Adrenal gland (tissue), 12 donors: ENCODE measurements around the gene RSRC2. TPM values are rescaled to one million over a fixed set of nuclear protein-coding genes. Genes with fewer than 3 reads are reported as not detected.
"Not testable (repeated sequence)": the region's sequence is repeated elsewhere in the genome, so short reads cannot be mapped to it uniquely, and the experiment has no call there.

ENCODE experiments used
- DNase-seq, 7 donors: peaks; one replicate each; pipeline ENCODE4 v3.0.0-alpha.2; 2019 to 2020
- H3K27ac ChIP-seq, 5 donors: fragments of 200-600 bp; sonication (generic) in 4 of 5; 1 replicate in 3 of 5; 2 replicates in 2 of 5; pipeline versions ENCODE4 v1.5.1 to v1.8.0; 2016 to 2020; ENCODE audit warnings: mild to moderate bottlenecking in 1 of 5
- H3K27me3 ChIP-seq: fragments of 200-600 bp; 2 replicates; pipeline ENCODE4 v1.8.0; 2021
- H3K36me3 ChIP-seq, 2 donors: fragments of 200-600 bp; replicated peaks in 1 of 2; 1 replicate in 1 of 2; 2 replicates in 1 of 2; pipeline versions ENCODE4 v1.5.1 to v1.8.0; 2018 to 2022
- H3K4me1 ChIP-seq, 2 donors: fragments of 200-600 bp; replicated peaks in 1 of 2; 1 replicate in 1 of 2; 2 replicates in 1 of 2; pipeline versions ENCODE4 v1.5.1 to v1.8.0; 2018 to 2021
- H3K4me3 ChIP-seq, 4 donors: fragments of 200-600 bp; sonication (generic) in 3 of 4; one replicate each; pipeline ENCODE4 v1.5.1; 2016 to 2018
- H3K9me3 ChIP-seq, 3 donors: fragments of 200-600 bp; sonication (generic) in 1 of 3; replicated peaks in 1 of 3; 1 replicate in 2 of 3; 2 replicates in 1 of 3; pipeline versions ENCODE4 v1.5.1 to v1.8.0; 2016 to 2021
- POLR2A ChIP-seq, 2 donors: fragments of 450-650 bp; IDR thresholded peaks; one replicate each; pipeline ENCODE4 v1.6.1; 2017; ENCODE audit warnings: antibody characterized with exemption in 2 of 2, mild to moderate bottlenecking in 2 of 2, moderate library complexity in 1 of 2
- WGBS, 4 donors: extraction: QIAGEN DNeasy Blood & Tissue Kit in 2 of 4; methylation state at CpG; one replicate each; pipeline versions ENCODE4 v1.1.5 to v1.1.7; 2013 to 2017; 5-methylcytosine and 5-hydroxymethylcytosine counted together
- intact Hi-C, 2 donors: fragments of 100-400 bp; cut with DNase I; formaldehyde crosslinking; loops; one replicate each; pipeline versions ENCODE4 v1.14.1 to v1.15.0; 2022 to 2023
- polyA plus RNA-seq, 3 donors: library from polyadenylated mRNA; stranded (reverse); fragments of 200-250 nt in 2 of 3; fragments of 350-450 nt in 1 of 3; fragmentation: Illumina TruSeq in 1 of 3; extraction: RNeasy Lipid Tissue Mini Kit (QIAGEN cat#74804) in 1 of 3; gene quantifications; one replicate each; pipeline ENCODE4 v1.2.3, GENCODE V29; 2013 to 2014
- total RNA-seq, 9 donors: library from RNA; depleted of rRNA in 4 of 9; stranded (reverse); fragments of >200 nt in 4 of 9; fragments of 120-200 nt in 1 of 9; fragmentation: NEBNext Ultra II Directional in 1 of 9; extraction: Animal tissue kit (Norgen Biotek cat#: 25700) in 1 of 9; gene quantifications; one replicate each; pipeline versions ENCODE4 v1.1.0 to v1.2.4, GENCODE V29; 2013 to 2023
- TF ChIP-seq, protein P1 (sequence below), 6 experiments: fragments of 450-650 bp in 4 of 6; fragments of 200-600 bp in 2 of 6; sonication (generic) in 1 of 6; IDR thresholded peaks; 1 replicate in 5 of 6; 2 replicates in 1 of 6; pipeline versions ENCODE4 v1.5.1 to v1.8.0; 2016 to 2021; ENCODE audit warnings: antibody characterized with exemption in 6 of 6, mild to moderate bottlenecking in 2 of 6, moderate library complexity in 1 of 6
- donor health status: healthy with polysubstance abuse.
- donor health status: Bipolar disorder and iron deficiency.
- donor health status: DM: yes; HTN: yes; CAD: no.
- donor health status: DM: no; HTN: no; CAD: no.
- donor health status: DM: no; HTN: no; CAD: no.
- donor health status: DM: yes; HTN: yes; CAD: no.

The RSRC2 gene
- total and polyA plus RNA-seq, 12 donors: 25.6 to 142 (median 64.1) TPM

DNA sequence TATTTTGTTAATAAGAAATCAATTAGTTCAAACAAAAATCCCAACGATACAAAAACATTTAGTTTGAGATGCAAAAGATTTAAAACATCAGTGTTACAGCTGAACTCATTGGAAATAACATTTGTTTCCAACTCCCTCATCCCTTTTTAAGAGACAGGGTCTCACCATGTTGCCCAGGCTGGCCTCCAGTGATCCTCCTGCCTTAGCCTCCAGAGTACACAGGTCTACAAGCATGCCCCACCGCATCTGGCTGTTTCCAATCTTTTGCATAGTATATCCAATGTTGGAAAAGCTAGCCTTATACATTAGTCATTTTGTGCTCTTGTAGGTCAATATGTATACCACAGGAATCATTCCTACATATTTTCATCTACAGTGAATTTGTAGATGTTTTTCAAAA is 11.5 kb downstream of the RSRC2 start:
- H3K4me3 ChIP-seq: no peak overlapping the region
- DNase-seq: no peak
- peaks cover 0 to 99% of the 10 kb centered on the region in 2 donors for H3K36me3 ChIP-seq
- no peaks in the 10 kb centered on the region for H3K9me3 ChIP-seq
- no peak overlapping the region for H3K27ac ChIP-seq
- WGBS, 4 donors: 91 to 98% (median 97%) methylated on average over 2 of the region's 2 CpGs
- peaks cover 0 to 14% of the 10 kb centered on the region in 2 donors for H3K4me1 ChIP-seq
- H3K27me3 ChIP-seq: no peaks in the 10 kb centered on the region
- TF ChIP-seq, protein P1, sequence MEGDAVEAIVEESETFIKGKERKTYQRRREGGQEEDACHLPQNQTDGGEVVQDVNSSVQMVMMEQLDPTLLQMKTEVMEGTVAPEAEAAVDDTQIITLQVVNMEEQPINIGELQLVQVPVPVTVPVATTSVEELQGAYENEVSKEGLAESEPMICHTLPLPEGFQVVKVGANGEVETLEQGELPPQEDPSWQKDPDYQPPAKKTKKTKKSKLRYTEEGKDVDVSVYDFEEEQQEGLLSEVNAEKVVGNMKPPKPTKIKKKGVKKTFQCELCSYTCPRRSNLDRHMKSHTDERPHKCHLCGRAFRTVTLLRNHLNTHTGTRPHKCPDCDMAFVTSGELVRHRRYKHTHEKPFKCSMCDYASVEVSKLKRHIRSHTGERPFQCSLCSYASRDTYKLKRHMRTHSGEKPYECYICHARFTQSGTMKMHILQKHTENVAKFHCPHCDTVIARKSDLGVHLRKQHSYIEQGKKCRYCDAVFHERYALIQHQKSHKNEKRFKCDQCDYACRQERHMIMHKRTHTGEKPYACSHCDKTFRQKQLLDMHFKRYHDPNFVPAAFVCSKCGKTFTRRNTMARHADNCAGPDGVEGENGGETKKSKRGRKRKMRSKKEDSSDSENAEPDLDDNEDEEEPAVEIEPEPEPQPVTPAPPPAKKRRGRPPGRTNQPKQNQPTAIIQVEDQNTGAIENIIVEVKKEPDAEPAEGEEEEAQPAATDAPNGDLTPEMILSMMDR (IDR thresholded peaks at IDR 0.05): no peak
- TF ChIP-seq POLR2A (IDR thresholded peaks at IDR 0.05): no peak
- intact Hi-C loops: no loop called here

DNA sequence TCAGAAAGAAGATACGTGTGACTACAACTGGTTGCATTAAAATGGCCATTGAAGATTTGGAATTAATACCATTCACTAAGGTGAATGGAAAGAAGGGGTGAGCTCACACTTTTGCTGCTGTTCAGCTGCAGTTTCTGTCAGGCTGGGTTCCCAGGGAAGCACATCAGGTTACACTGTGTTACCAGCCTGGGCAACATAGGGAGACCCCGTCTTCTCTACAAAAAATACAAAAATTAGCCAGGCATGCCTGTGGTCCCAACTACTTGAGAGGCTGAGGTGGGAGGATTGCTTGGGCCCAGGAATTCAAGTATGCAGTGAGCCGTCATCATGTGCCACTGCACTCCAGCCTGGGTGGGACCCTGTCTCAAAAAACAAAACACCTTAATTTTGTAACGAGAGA is 13.1 kb downstream of the RSRC2 start:
- H3K36me3 ChIP-seq: peaks cover 0 to 99% of the 10 kb centered on the region in 2 donors
- no peak overlapping the region for H3K4me3 ChIP-seq
- H3K9me3 ChIP-seq: no peaks in the 10 kb centered on the region
- DNase-seq: no peak
- H3K27me3 ChIP-seq: no peaks in the 10 kb centered on the region
- intact Hi-C loops: no loop called here
- 93 to 96% (median 95%) methylated on average over 4 of the region's 4 CpGs for WGBS, 4 donors
- TF ChIP-seq POLR2A (IDR thresholded peaks at IDR 0.05): no peak
- TF ChIP-seq, protein P1 (IDR thresholded peaks at IDR 0.05): no peak
- no peak overlapping the region for H3K27ac ChIP-seq
- peaks cover 0 to 6% of the 10 kb centered on the region in 2 donors for H3K4me1 ChIP-seq

DNA sequence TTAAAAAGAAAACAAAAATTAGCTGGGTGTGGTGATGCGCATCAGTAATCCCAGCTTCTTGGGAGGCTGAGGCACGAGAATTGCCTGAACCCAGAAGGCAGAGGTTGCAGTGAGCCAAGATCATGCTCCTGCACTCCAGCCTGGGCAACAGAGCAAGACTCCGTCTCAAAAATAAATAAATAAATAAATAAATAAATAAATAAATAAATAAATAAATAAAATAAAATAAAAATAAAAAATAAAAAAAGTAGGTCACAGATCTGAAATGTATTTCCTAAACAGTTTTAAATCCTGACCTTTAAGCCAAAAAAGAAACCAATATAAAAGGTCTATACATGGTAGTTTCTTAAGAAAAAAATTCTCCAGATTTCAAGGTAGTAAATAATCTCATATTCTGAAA is 13.7 kb downstream of the RSRC2 start:
- 82 to 88% (median 85%) methylated on average over 3 of the region's 3 CpGs for WGBS, 4 donors
- H3K27me3 ChIP-seq, H3K4me3 ChIP-seq, H3K27ac ChIP-seq, DNase-seq, intact Hi-C loops, H3K9me3 ChIP-seq, H3K4me1 ChIP-seq: not testable (repeated sequence)
- H3K36me3 ChIP-seq: peaks cover 0 to 99% of the 10 kb centered on the region in 2 donors

DNA sequence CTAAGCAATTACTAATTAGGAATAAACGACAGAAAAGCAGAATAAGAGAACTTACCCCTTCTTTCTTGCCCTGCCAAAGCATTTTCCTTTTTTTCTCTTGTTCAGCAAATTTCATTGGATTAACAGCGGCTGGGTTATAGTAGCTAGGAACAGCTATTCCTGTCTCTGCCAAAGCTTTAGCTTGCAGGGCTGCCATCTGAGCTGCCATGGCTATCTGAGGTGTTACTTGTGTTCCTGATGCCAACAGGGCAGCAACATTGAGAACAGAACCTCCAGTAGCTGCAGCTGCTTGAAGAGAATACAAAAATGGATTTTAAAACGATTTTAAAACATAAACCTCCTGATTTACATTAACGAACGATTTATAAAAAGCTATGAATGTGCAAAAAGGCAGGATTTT is 18.6 kb downstream of the RSRC2 start:
- H3K4me1 ChIP-seq: no peaks in the 10 kb centered on the region
- DNase-seq: no peak
- no peaks in the 10 kb centered on the region for H3K9me3 ChIP-seq
- no peak overlapping the region for H3K4me3 ChIP-seq
- 89 to 95% (median 93%) methylated on average over 5 of the region's 5 CpGs for WGBS, 4 donors
- intact Hi-C loops: no loop called here
- no peak overlapping the region for H3K27ac ChIP-seq
- no peak for TF ChIP-seq POLR2A (IDR thresholded peaks at IDR 0.05)
- TF ChIP-seq, protein P1 (IDR thresholded peaks at IDR 0.05): no peak
- H3K27me3 ChIP-seq: no peaks in the 10 kb centered on the region
- H3K36me3 ChIP-seq: peaks cover 0 to 100% of the 10 kb centered on the region in 2 donors

DNA sequence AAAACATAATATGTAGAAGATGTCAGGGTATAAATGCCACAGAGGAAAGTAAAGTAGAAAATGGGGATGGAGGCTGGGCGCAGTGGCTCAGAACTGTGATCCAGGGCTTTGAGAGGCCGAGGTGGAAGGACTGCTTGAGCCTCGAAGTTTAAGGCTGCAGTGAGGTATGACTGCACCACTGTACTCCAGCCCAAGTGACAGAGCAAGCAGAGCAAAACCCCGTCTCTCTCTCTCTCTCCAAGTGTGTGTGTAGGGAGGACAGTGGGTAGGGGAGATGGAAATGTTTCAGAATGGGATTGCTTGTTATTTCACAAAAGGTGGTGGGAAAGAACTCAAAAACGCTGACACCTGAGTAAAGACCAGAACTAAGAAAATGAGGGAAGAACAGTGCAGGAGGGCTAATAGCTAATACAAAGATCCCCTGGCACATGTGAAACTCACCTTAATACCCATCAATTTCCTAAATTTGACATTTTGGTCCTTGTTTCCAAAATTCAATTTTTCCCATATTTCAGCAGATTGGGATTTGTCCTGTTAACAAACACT is 20.3 kb downstream of the RSRC2 start:
- Histone ChIP-seq H3K9me3 (no peaks in the 10 kb centered on the region), H3K4me1 (peaks cover 0 to under 1% of the 10 kb centered on the region in 2 donors), H3K4me3 (no peak overlapping the region), H3K27ac (no peak overlapping the region), H3K36me3 (peaks cover 0 to 87% of the 10 kb centered on the region in 2 donors), H3K27me3 (no peaks in the 10 kb centered on the region)
- no peak for DNase-seq
- 87 to 93% (median 92%) methylated on average over 5 of the region's 5 CpGs for WGBS, 4 donors
- intact Hi-C loops: no loop called here
- TF ChIP-seq, protein P1 (IDR thresholded peaks at IDR 0.05): no peak
- TF ChIP-seq POLR2A (IDR thresholded peaks at IDR 0.05): no peak
